A549 (cell line): ENCODE data around the gene ZBTB45.
A peak's percentile ranks its signal among the peaks of the same experiment; 100 is the strongest.

ENCODE experiments used
- CHD4 ChIP-seq: fragments of 200-600 bp; sonication (generic); IDR thresholded peaks from 2 replicates; pipeline ENCODE4 v1.6.1; 2016; ENCODE audit warnings: antibody characterized with exemption, mild to moderate bottlenecking, borderline replicate concordance
- CTCF ChIP-seq: fragments of >200 bp; sonication (Bioruptor Twin); formaldehyde crosslinking; IDR thresholded peaks from 3 replicates; pipeline ENCODE4 v1.5.1; 2016
- E2F6 ChIP-seq: IDR thresholded peaks from 2 replicates; pipeline ENCODE4 v1.6.1; 2012; ENCODE audit warnings: low read depth, borderline replicate concordance
- EHMT2 ChIP-seq: fragments of 200-600 bp; sonication (generic); IDR thresholded peaks from 2 replicates; pipeline ENCODE4 v1.6.1; 2016; ENCODE audit warnings: antibody characterized with exemption, low read depth, mild to moderate bottlenecking, moderate library complexity
- HOXB5 ChIP-seq: fragments of 250-450 bp; sonication (Bioruptor Pico); IDR thresholded peaks from 2 replicates; pipeline ENCODE4 v1.5.0; 2020; ENCODE audit warnings: mild to moderate bottlenecking, moderate library complexity
- MAFK ChIP-seq: fragments of 450-650 bp; IDR thresholded peaks from 2 replicates; pipeline ENCODE4 v1.6.1; 2014; ENCODE audit not compliant: partially characterized antibody
- MYC ChIP-seq: IDR thresholded peaks from 2 replicates; pipeline ENCODE4 v1.6.1; 2012; ENCODE audit warnings: mild to moderate bottlenecking, inconsistent platforms, low read length, improper control_type of control experiment, borderline replicate concordance
- POLR2A ChIP-seq: IDR thresholded peaks from 2 replicates; pipeline ENCODE4 v1.6.1; 2012; ENCODE audit warnings: mild to moderate bottlenecking, low read length
- REST ChIP-seq: fragments of 200-600 bp; sonication (generic); IDR thresholded peaks from 2 replicates; pipeline ENCODE4 v1.6.1; 2016; ENCODE audit warnings: antibody characterized with exemption, mild to moderate bottlenecking, moderate library complexity
- RFX5 ChIP-seq: fragments of 450-650 bp; IDR thresholded peaks from 2 replicates; pipeline ENCODE4 v1.7.1; 2014; ENCODE audit warnings: antibody characterized with exemption, mild to moderate bottlenecking, moderate library complexity

- no peak for TF ChIP-seq CHD4
- no peak for TF ChIP-seq CTCF
- TF ChIP-seq MYC = no peak
- no peak for TF ChIP-seq RFX5
- no peak for TF ChIP-seq MAFK
- TF ChIP-seq E2F6 = no peak
- no peak for TF ChIP-seq HOXB5 (CRISPR knock-in tag)
- no peak for TF ChIP-seq REST
- TF ChIP-seq EHMT2 = no peak
- TF ChIP-seq POLR2A = 0 out of 2 replicates have a peak, but pooled peaks have one; percentile 18
Observed at GRCh38 chr19:58562122-58563033, 42.8 kb upstream of the ZBTB45 start.
